K562 (cell line): ENCODE measurements around the gene PCDH9. TPM values are rescaled to one million over a fixed set of nuclear protein-coding genes. Genes with fewer than 3 reads are reported as not detected.

Source experiments
- ATAC-seq: fragments of 200-7000 bp; cut with Tn5 transposase; 3 replicates; pipeline ENCODE4 v1.9.1; 2020; ENCODE audit warnings: moderate library complexity
- BruUV-seq: library from RNA; stranded (reverse); fragments of 400-500 nt; replicated peaks from 2 replicates; lab custom pipeline; 2021; lab: Mats Ljungman, UMichigan
- CTCF ChIA-PET: fragments of 300-600 bp; formaldehyde crosslinking; extraction: SDS; loops from one replicate; lab custom pipeline; 2021; ENCODE audit warnings: low intra/inter-chr PET ratio; lab: Yijun Ruan, JAX
- POLR2A ChIA-PET: fragments of 300-600, 350-650 bp; sonication (Branson Sonifier 250); formaldehyde crosslinking; extraction: SDS; loops from one replicate; lab custom pipeline; 2021; ENCODE audit warnings: antibody characterized with exemption, inconsistent platforms; lab: Yijun Ruan, JAX
- DNase-seq, 4 experiments: peaks; one replicate each; pipeline versions ENCODE4 v3.0.0 to v3.0.0-alpha.2; 2011 to 2018; ENCODE audit warnings: low spot score in 3 of 4, mixed read lengths in 3 of 4; ENCODE audit errors: extremely low read depth in 1 of 4
- FAIRE-seq: peaks from 2 replicates; lab custom pipeline; 2011; peaks lifted over from hg19 to GRCh38; lab: Jason Lieb, UNC
- H2AFZ ChIP-seq: 2 replicates; pipeline ENCODE4 v1.6.0; 2011; ENCODE audit warnings: low read depth, low read length, control low read depth, inconsistent platforms
- H3K27ac ChIP-seq: fragments of 200-600 bp; 3 replicates; pipeline ENCODE4 v1.8.0; 2011; ENCODE audit warnings: low read depth, mild to moderate bottlenecking, control low read depth, inconsistent platforms, low read length, moderate library complexity, mixed read lengths; ENCODE audit errors: extremely low read depth
- H3K27me3 ChIP-seq, 2 experiments: fragments of 300-600 bp in 1 of 2; 2 replicates in 1 of 2; 3 replicates in 1 of 2; pipeline versions ENCODE4 v1.6.0 to v1.8.0; 2011; ENCODE audit warnings: inconsistent platforms in 2 of 2, low read length in 2 of 2, mild to moderate bottlenecking in 1 of 2, mixed read lengths in 1 of 2, moderate library complexity in 1 of 2; ENCODE audit not compliant: control insufficient read depth in 2 of 2, insufficient read depth in 2 of 2
- H3K36me3 ChIP-seq: fragments of 300-600 bp; 3 replicates; pipeline ENCODE4 v1.8.0; 2011; ENCODE audit warnings: mild to moderate bottlenecking, low read length, inconsistent platforms; ENCODE audit not compliant: control insufficient read depth, insufficient read depth
- H3K4me1 ChIP-seq, 2 experiments: fragments of 200-600 bp in 1 of 2; replicated peaks in 1 of 2; 2 replicates in 1 of 2; 3 replicates in 1 of 2; pipeline versions ENCODE4 v1.5.1 to v1.8.0; 2011; ENCODE audit warnings: inconsistent platforms in 2 of 2, low read length in 2 of 2, mild to moderate bottlenecking in 1 of 2, mixed read lengths in 1 of 2, moderate library complexity in 1 of 2; ENCODE audit not compliant: control insufficient read depth in 2 of 2, insufficient read depth in 2 of 2
- H3K4me2 ChIP-seq: 2 replicates; pipeline ENCODE4 v1.6.1; 2011; ENCODE audit warnings: low read length, control low read depth, inconsistent platforms, mixed read lengths; ENCODE audit not compliant: insufficient read depth
- H3K4me3 ChIP-seq: fragments of 200-600 bp; sonication (generic), shearing (Covaris generic); 2 replicates; pipeline ENCODE4 v1.5.1; 2016; ENCODE audit warnings: control low read depth, inconsistent platforms
- H3K79me2 ChIP-seq: fragments of 200-600 bp; 3 replicates; pipeline ENCODE4 v1.8.0; 2011; ENCODE audit warnings: low read length, inconsistent platforms; ENCODE audit not compliant: control insufficient read depth, insufficient read depth
- H3K9ac ChIP-seq, 2 experiments: 2 replicates each; pipeline versions ENCODE4 v1.6.0 to v1.6.1; 2011; ENCODE audit warnings: low read depth in 2 of 2, low read length in 2 of 2, control low read depth in 1 of 2, inconsistent platforms in 1 of 2, mild to moderate bottlenecking in 1 of 2, mixed read lengths in 1 of 2; ENCODE audit not compliant: insufficient read depth in 1 of 2
- H3K9me1 ChIP-seq: one replicate; pipeline ENCODE4 v1.6.0; 2011; ENCODE audit warnings: inconsistent platforms, mild to moderate bottlenecking, low read length, moderate library complexity; ENCODE audit not compliant: control insufficient read depth, insufficient read depth
- H3K9me3 ChIP-seq: replicated peaks from 2 replicates; pipeline ENCODE4 v1.5.1; 2011; ENCODE audit warnings: low read depth, low read length, inconsistent platforms; ENCODE audit not compliant: control insufficient read depth, insufficient read depth
- H4K20me1 ChIP-seq: replicated peaks from 2 replicates; pipeline ENCODE4 v1.6.1; 2011; ENCODE audit warnings: low read length, inconsistent platforms, mixed read lengths; ENCODE audit not compliant: control insufficient read depth, insufficient read depth
- ASH1L ChIP-seq: fragments of 450-650 bp; IDR thresholded peaks from 2 replicates; pipeline ENCODE4 v1.6.1; 2018; ENCODE audit warnings: borderline replicate concordance, mild to moderate bottlenecking, low read depth; ENCODE audit not compliant: partially characterized antibody
- CHCHD3 ChIP-seq: fragments of 250-450 bp; sonication (Bioruptor Pico); IDR thresholded peaks from 2 replicates; pipeline ENCODE4 v2.1.2; 2022; ENCODE audit warnings: mild to moderate bottlenecking
- FOXO4 ChIP-seq: fragments of 450-650 bp; formaldehyde crosslinking; IDR thresholded peaks from 2 replicates; pipeline ENCODE4 v1.4.0; 2020; ENCODE audit warnings: mild to moderate bottlenecking, moderate library complexity
- KLF13 ChIP-seq: fragments of 450-650 bp; IDR thresholded peaks from 2 replicates; pipeline ENCODE4 v1.6.1; 2016; ENCODE audit warnings: missing genetic modification characterization, low read depth, mild to moderate bottlenecking, missing compliant biosample characterization, moderate library complexity, borderline replicate concordance
- POLR2A ChIP-seq: fragments of 450-650 bp; conservative IDR thresholded peaks from 2 replicates; pipeline ENCODE4 v1.6.1; 2016
- SMARCA4 ChIP-seq: fragments of 450-650 bp; IDR thresholded peaks from 2 replicates; pipeline ENCODE4 v1.6.1; 2016
- SOX6 ChIP-seq: fragments of 450-650 bp; IDR thresholded peaks from 2 replicates; pipeline ENCODE4 v1.6.1; 2014; ENCODE audit warnings: mild to moderate bottlenecking
- WGBS: fragments of 100-300 bp; shearing (Covaris generic); methylation state at CpG from one replicate; pipeline ENCODE4 v1.1.6; 2016; ENCODE audit warnings: low coverage, mixed read lengths; ENCODE audit not compliant: insufficient coverage; ENCODE audit errors: missing lambda C conversion rate; 5-methylcytosine and 5-hydroxymethylcytosine counted together
- in situ Hi-C: fragments of 300-500 bp; cut with MboI; formaldehyde crosslinking; loops from 4 replicates; pipeline ENCODE4 v1.15.0; 2018; ENCODE audit warnings: inconsistent platforms, mixed read lengths
- intact Hi-C: fragments of 100-400 bp; cut with micrococcal nuclease; formaldehyde crosslinking; loops from 2 replicates; pipeline ENCODE4 v1.14.2; 2022
- polyA plus RNA-seq, 8 experiments: library from polyadenylated mRNA; depleted of rRNA in 4 of 8; stranded (reverse) in 5 of 8; unstranded in 3 of 8; fragments of >200 nt; fragmentation: Nextera tagmentation in 2 of 8; fragmentation: Illumina TruSeq in 1 of 8; extraction: Ambion mirVana in 2 of 8; extraction: Trizol in 1 of 8; gene quantifications; 2 replicates each; pipeline versions ENCODE4 v1.2.1 to v1.2.3, GENCODE V29; 2011 to 2014; ENCODE audit warnings: inconsistent platforms in 1 of 8, missing spikeins in 1 of 8
- total RNA-seq, 7 experiments: library from RNA; depleted of rRNA in 6 of 7; stranded (reverse); fragments of >200 nt in 6 of 7; fragmentation: Illumina TruSeq in 2 of 7; extraction: Trizol in 2 of 7; gene quantifications; 2 replicates each; pipeline versions ENCODE4 v1.2.1 to v1.2.3, GENCODE V29; 2011 to 2021; ENCODE audit warnings: low replicate concordance in 1 of 7

The PCDH9 gene
- total and polyA plus RNA-seq, 9 of the 15 experiments (the other 6 are each of a cell fraction or from before 2014, with no cell fraction given) = 1.1 to 6.7 (median 4.9) TPM

DNA sequence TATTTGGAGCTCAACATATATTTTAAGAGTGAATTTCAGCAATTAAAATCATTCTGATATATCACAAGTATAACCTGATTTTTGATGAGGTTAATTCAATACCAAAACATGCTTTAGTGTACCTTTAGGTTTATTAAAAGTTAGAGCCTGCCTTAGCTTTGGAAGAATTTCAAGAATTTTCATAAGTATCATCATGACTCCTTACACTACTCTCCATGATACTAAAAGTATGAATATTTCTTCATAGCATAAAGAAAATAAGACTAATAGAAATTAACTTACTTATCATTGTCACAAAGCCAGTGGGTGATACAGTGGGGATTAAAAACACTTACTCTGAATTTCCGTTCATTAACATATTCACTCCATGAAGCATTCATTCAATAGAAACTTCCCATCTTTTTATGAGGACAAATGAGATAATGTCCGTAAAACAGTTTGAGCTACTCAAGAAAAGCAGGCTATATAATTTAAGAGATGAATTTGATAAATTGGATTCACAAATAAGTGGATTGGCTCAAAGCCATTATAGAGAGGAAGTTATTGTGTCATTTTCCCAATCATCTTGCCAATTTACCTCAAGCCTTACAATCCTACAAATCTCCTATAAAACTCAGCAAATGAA, 214.0 kb downstream of the PCDH9 start (continued):
- no peak for TF ChIP-seq CHCHD3 (CRISPR knock-in tag)
- no peak for TF ChIP-seq SOX6

DNA sequence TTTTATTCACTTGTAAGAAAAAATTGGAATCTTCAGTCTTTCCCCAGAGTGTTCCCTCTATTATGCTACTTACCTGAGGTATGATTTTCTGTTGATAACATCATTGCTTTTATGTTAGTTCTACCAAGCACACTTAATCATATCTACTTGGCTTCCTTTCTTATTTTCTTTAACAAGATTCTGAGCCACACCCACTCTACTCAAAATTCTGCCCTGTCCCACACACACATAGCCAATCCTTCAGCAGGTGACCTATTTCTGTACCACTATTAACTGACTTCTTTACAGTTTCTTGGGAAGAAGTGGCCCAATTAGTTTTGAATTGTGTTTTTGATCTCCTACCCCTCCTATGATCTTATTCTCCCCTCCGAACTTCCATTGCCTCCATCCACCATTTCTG, 215.7 kb downstream of the PCDH9 start:
- CTCF ChIA-PET = no interaction called here
- no peak for FAIRE-seq
- intact Hi-C loops = no loop called here

GRCh38 chr13:67013709-67014108, 216.4 kb downstream of the PCDH9 start:
- no peak overlapping the region for H2AFZ ChIP-seq
- TF ChIP-seq ASH1L = no peak
- no peak for TF ChIP-seq FOXO4 (CRISPR knock-in tag)
- no peak for TF ChIP-seq SMARCA4
- TF ChIP-seq, all 486 proteins: peak for 0
- no TSS peak for BruUV-seq

More for the DNA sequence above, 215.7 kb downstream of the PCDH9 start:
- in situ Hi-C loops = no loop called here
- no peak for DNase-seq
- H3K4me1 ChIP-seq = no peaks in the 10 kb centered on the region
- H3K4me2 ChIP-seq = no peak overlapping the region
- no peak overlapping the region for H2AFZ ChIP-seq
- H3K9me3 ChIP-seq = no peaks in the 10 kb centered on the region
- ATAC-seq = no peak
- H3K27me3 ChIP-seq = no peaks in the 10 kb centered on the region
- H3K79me2 ChIP-seq = no peaks in the 10 kb centered on the region
- no peaks in the 10 kb centered on the region for H4K20me1 ChIP-seq
- H3K9ac ChIP-seq = no peak overlapping the region
- TF ChIP-seq POLR2A (no peak), KLF13 (tag) (no peak)
- TF ChIP-seq, all 486 proteins: peak for 0
- H3K9me1 ChIP-seq = no peaks in the 10 kb centered on the region
- H3K4me3 ChIP-seq = no peak overlapping the region
- H3K36me3 ChIP-seq = no peaks in the 10 kb centered on the region
- no TSS peak for BruUV-seq
- POLR2A ChIA-PET = no interaction called here
- WGBS = 55% methylated on average over 1 of the region's 1 CpG
- H3K27ac ChIP-seq = no peak overlapping the region

More at GRCh38 chr13:67013709-67014108, 216.4 kb downstream of the PCDH9 start:
- Histone ChIP-seq H3K27ac (no peak overlapping the region), H3K9me3 (no peaks in the 10 kb centered on the region), H3K4me1 (no peaks in the 10 kb centered on the region), H3K4me3 (no peak overlapping the region), H3K9ac (no peak overlapping the region), H3K36me3 (no peaks in the 10 kb centered on the region), H3K4me2 (no peak overlapping the region), H3K27me3 (no peaks in the 10 kb centered on the region), H3K79me2 (no peaks in the 10 kb centered on the region), H4K20me1 (no peaks in the 10 kb centered on the region), H3K9me1 (no peaks in the 10 kb centered on the region)
- 52% methylated on average over 2 of the region's 2 CpGs for WGBS
- CTCF ChIA-PET = no interaction called here
- ATAC-seq = no peak
- POLR2A ChIA-PET = no interaction called here
- no peak for FAIRE-seq
- intact Hi-C loops = no loop called here
- DNase-seq = no peak
- in situ Hi-C loops = no loop called here
